Endothelial cell of umbilical vein (primary cell): ENCODE results near the gene RYR2. TPM values are rescaled to one million over a fixed set of nuclear protein-coding genes. Genes with fewer than 3 reads are reported as not detected.

ENCODE experiments used
- BruUV-seq: library from RNA; stranded (reverse); fragments of 400-500 nt; replicated peaks from 2 replicates; lab custom pipeline; 2021; lab: Mats Ljungman, UMichigan
- CTCF ChIA-PET: fragments of 300-600, 350-600 bp; sonication (Branson Sonifier 250); formaldehyde crosslinking; loops from one replicate; lab custom pipeline; 2021; ENCODE audit warnings: antibody characterized with exemption, inconsistent platforms; lab: Charles Lee
- POLR2A ChIA-PET: fragments of 300-600, 350-600 bp; sonication (Branson Sonifier 250); formaldehyde crosslinking; loops from one replicate; lab custom pipeline; 2021; ENCODE audit warnings: antibody characterized with exemption, inconsistent platforms; lab: Charles Lee
- DNase-seq: peaks from one replicate; pipeline ENCODE4 v3.0.0-alpha.2; 2011; ENCODE audit warnings: low read depth, low spot score
- FAIRE-seq: peaks from 2 replicates; lab custom pipeline; 2011; peaks lifted over from hg19 to GRCh38; lab: Jason Lieb, UNC
- H2AFZ ChIP-seq: 2 replicates; pipeline ENCODE4 v1.6.0; 2012; ENCODE audit warnings: low read depth, low read length, control low read depth, inconsistent platforms
- H3K27ac ChIP-seq: 2 replicates; pipeline ENCODE4 v1.5.1; 2011; ENCODE audit warnings: low read depth, mild to moderate bottlenecking, control low read depth, low read length, moderate library complexity; ENCODE audit not compliant: insufficient read depth
- H3K27me3 ChIP-seq, 2 experiments: 2 replicates each; pipeline versions ENCODE4 v1.6.0 to v1.6.1; 2011; ENCODE audit warnings: low read length in 2 of 2, mixed read lengths in 1 of 2; ENCODE audit not compliant: control insufficient read depth in 2 of 2, insufficient read depth in 2 of 2
- H3K36me3 ChIP-seq, 2 experiments: 2 replicates in 1 of 2; 3 replicates in 1 of 2; pipeline ENCODE4 v1.5.1; 2011; ENCODE audit warnings: low read length in 2 of 2, mild to moderate bottlenecking in 1 of 2, moderate library complexity in 1 of 2; ENCODE audit not compliant: control insufficient read depth in 2 of 2, insufficient read depth in 2 of 2; ENCODE audit errors: extremely low read depth in 1 of 2
- H3K4me1 ChIP-seq: 3 replicates; pipeline ENCODE4 v1.5.1; 2011; ENCODE audit warnings: mild to moderate bottlenecking, low read length; ENCODE audit not compliant: control insufficient read depth, insufficient read depth; ENCODE audit errors: extremely low read depth
- H3K4me2 ChIP-seq: 2 replicates; pipeline ENCODE4 v1.6.1; 2011; ENCODE audit warnings: low read length, control low read depth, mixed read lengths; ENCODE audit not compliant: insufficient read depth
- H3K4me3 ChIP-seq, 3 experiments: fragments of 200-600 bp in 1 of 3; sonication (generic), shearing (Covaris generic) in 1 of 3; replicated peaks in 1 of 3; 2 replicates each; pipeline ENCODE4 v1.5.1; 2011 to 2016; ENCODE audit warnings: control low read depth in 3 of 3, low read length in 3 of 3, mild to moderate bottlenecking in 2 of 3, inconsistent platforms in 1 of 3, low read depth in 1 of 3, moderate library complexity in 1 of 3; ENCODE audit not compliant: insufficient read depth in 1 of 3
- H3K79me2 ChIP-seq: 2 replicates; pipeline ENCODE4 v1.6.0; 2012; ENCODE audit warnings: low read length, inconsistent platforms; ENCODE audit not compliant: control insufficient read depth, insufficient read depth
- H3K9ac ChIP-seq: replicated peaks from 2 replicates; pipeline ENCODE3; 2011; ENCODE audit warnings: low read length, control low read depth; ENCODE audit not compliant: insufficient read depth; ENCODE audit errors: extremely low read depth
- H3K9me1 ChIP-seq: replicated peaks from 3 replicates; pipeline ENCODE4 v1.6.0; 2011; ENCODE audit warnings: mild to moderate bottlenecking, low read length; ENCODE audit not compliant: control insufficient read depth, insufficient read depth; ENCODE audit errors: extremely low read depth
- H3K9me3 ChIP-seq: replicated peaks from 2 replicates; pipeline ENCODE4 v1.5.1; 2012; ENCODE audit warnings: low read length, inconsistent platforms; ENCODE audit not compliant: control insufficient read depth, insufficient read depth
- H4K20me1 ChIP-seq: replicated peaks from 2 replicates; pipeline ENCODE3; 2011; ENCODE audit warnings: mild to moderate bottlenecking, low read length; ENCODE audit not compliant: control insufficient read depth, insufficient read depth; ENCODE audit errors: extremely low read depth
- EZH2 ChIP-seq: IDR thresholded peaks from 2 replicates; pipeline ENCODE4 v1.6.1; 2012; ENCODE audit warnings: borderline replicate concordance, low read depth, mild to moderate bottlenecking, moderate library complexity, low read length, inconsistent platforms; ENCODE audit not compliant: severe bottlenecking
- FOS ChIP-seq: IDR thresholded peaks from 2 replicates; pipeline ENCODE4 v1.6.1; 2011; ENCODE audit warnings: mild to moderate bottlenecking, low read length, moderate library complexity, borderline replicate concordance; ENCODE audit not compliant: insufficient read depth
- GATA2 ChIP-seq: IDR thresholded peaks from 2 replicates; pipeline ENCODE4 v1.7.0; 2011; ENCODE audit warnings: low read depth, mild to moderate bottlenecking, moderate library complexity, mixed read lengths, low read length; ENCODE audit not compliant: insufficient read length, insufficient read depth
- JUN ChIP-seq: IDR thresholded peaks from 2 replicates; pipeline ENCODE4 v1.6.1; 2011; ENCODE audit warnings: borderline replicate concordance, low read depth; ENCODE audit not compliant: insufficient read length, insufficient read depth
- MAX ChIP-seq: IDR thresholded peaks from 2 replicates; pipeline ENCODE4 v1.6.1; 2011; ENCODE audit not compliant: insufficient read depth, insufficient read length
- MYC ChIP-seq: IDR thresholded peaks from one replicate; pipeline ENCODE4 v1.6.1; 2011; ENCODE audit warnings: mild to moderate bottlenecking, low read depth, low read length
- POLR2A ChIP-seq: IDR thresholded peaks from 2 replicates; pipeline ENCODE4 v1.6.1; 2012; ENCODE audit warnings: low read depth, mild to moderate bottlenecking, control low read depth, low read length
- POLR2AphosphoS5 ChIP-seq: IDR thresholded peaks from 2 replicates; pipeline ENCODE4 v1.6.1; 2012; ENCODE audit warnings: low read depth, mild to moderate bottlenecking, control low read depth, low read length, moderate library complexity; ENCODE audit not compliant: insufficient read depth
- dilution Hi-C: fragments of 300-500 bp; cut with MboI; formaldehyde crosslinking; loops from one replicate; pipeline ENCODE4 v1.15.0; 2019; ENCODE audit warnings: low sequenced_read_pairs; ENCODE audit not compliant: extremely low pct_ligation_motif_present
- intact Hi-C: fragments of 100-400 bp; cut with micrococcal nuclease; formaldehyde crosslinking; loops from one replicate; pipeline ENCODE4 v1.10.0; 2022
- polyA plus RNA-seq, 4 experiments: library from polyadenylated mRNA; depleted of rRNA in 3 of 4; stranded (reverse) in 3 of 4; unstranded in 1 of 4; fragments of >200 nt; gene quantifications; 2 replicates each; pipeline versions ENCODE4 v1.2.1 to v1.2.3, GENCODE V29; 2011 to 2012; ENCODE audit warnings: missing spikeins in 1 of 4
- total RNA-seq: library from RNA; stranded (reverse); gene quantifications from 2 replicates; pipeline ENCODE4 v1.2.3, GENCODE V29; 2021
- TF ChIP-seq, protein P1 (sequence below), 2 donors: IDR thresholded peaks; 1 replicate in 1 of 2; 2 replicates in 1 of 2; pipeline ENCODE4 v1.5.1; 2011; ENCODE audit warnings: low read length in 2 of 2, mild to moderate bottlenecking in 2 of 2, moderate library complexity in 2 of 2, control low read depth in 1 of 2, inconsistent platforms in 1 of 2, low read depth in 1 of 2; ENCODE audit not compliant: insufficient read depth in 1 of 2; ENCODE audit errors: extremely low read depth in 1 of 2

The RYR2 gene
- total and polyA plus RNA-seq, 2 donors (not counting 3 experiments of a cell fraction or from before 2014, with no cell fraction given) = not detected

DNA sequence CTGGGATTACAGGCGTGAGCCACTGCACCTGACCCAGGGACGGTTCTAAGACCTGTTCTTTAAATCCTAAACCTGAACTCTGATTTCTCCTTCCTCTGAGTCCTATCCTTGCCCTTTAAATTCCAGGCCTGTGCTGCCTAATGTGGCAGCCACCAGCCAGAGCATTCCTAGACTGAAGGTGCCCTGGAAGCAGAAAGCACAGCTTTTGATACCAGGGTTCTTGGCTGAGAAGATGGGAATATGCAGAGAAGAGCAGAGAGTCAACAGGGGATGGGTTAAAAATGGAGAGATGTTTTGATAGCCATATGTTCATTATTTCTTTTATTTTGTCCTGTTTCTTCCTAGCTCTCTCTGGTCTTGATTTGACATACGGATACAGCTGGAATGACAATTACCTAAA lies 49.7 kb downstream of the RYR2 start:
- peaks cover 5% of the 10 kb centered on the region for H3K9me3 ChIP-seq
- no peaks in the 10 kb centered on the region for H3K79me2 ChIP-seq
- H2AFZ ChIP-seq = no peak overlapping the region
- H3K9ac ChIP-seq = no peak overlapping the region
- no peaks in the 10 kb centered on the region for H4K20me1 ChIP-seq
- no peaks in the 10 kb centered on the region for H3K9me1 ChIP-seq
- intact Hi-C loops = no loop called here
- no peak for TF ChIP-seq EZH2
- TF ChIP-seq JUN = no peak
- no peak for TF ChIP-seq MYC
- no peak for TF ChIP-seq POLR2AphosphoS5
- TF ChIP-seq MAX = no peak
- TF ChIP-seq, protein P1, sequence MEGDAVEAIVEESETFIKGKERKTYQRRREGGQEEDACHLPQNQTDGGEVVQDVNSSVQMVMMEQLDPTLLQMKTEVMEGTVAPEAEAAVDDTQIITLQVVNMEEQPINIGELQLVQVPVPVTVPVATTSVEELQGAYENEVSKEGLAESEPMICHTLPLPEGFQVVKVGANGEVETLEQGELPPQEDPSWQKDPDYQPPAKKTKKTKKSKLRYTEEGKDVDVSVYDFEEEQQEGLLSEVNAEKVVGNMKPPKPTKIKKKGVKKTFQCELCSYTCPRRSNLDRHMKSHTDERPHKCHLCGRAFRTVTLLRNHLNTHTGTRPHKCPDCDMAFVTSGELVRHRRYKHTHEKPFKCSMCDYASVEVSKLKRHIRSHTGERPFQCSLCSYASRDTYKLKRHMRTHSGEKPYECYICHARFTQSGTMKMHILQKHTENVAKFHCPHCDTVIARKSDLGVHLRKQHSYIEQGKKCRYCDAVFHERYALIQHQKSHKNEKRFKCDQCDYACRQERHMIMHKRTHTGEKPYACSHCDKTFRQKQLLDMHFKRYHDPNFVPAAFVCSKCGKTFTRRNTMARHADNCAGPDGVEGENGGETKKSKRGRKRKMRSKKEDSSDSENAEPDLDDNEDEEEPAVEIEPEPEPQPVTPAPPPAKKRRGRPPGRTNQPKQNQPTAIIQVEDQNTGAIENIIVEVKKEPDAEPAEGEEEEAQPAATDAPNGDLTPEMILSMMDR (IDR thresholded peaks at IDR 0.05; ENCODE audit: extremely low read depth in 1 of 2, insufficient read depth in 1 of 2, low read depth in 1 of 2, low read length in 2 of 2) = no peak
- no peak for TF ChIP-seq GATA2
- no peak for TF ChIP-seq FOS
- no peak for TF ChIP-seq POLR2A
- no peak overlapping the region for H3K27ac ChIP-seq
- POLR2A ChIA-PET = no interaction called here
- H3K36me3 ChIP-seq = no peaks in the 10 kb centered on the region
- H3K4me2 ChIP-seq = no peak overlapping the region
- FAIRE-seq = no peak
- no peaks in the 10 kb centered on the region for H3K27me3 ChIP-seq
- dilution Hi-C loops = no loop called here
- CTCF ChIA-PET = no interaction called here
- no peak overlapping the region for H3K4me3 ChIP-seq
- no peaks in the 10 kb centered on the region for H3K4me1 ChIP-seq
- BruUV-seq = no TSS peak
- no peak for DNase-seq
